GM23248 (cell line): ENCODE data around the gene SCAMP2.

Experiments
- EZH2 ChIP-seq: fragments of 200-600 bp; sonication (generic); IDR thresholded peaks from 2 replicates; pipeline ENCODE4 v1.6.1; 2018; ENCODE audit warnings: antibody characterized with exemption, mild to moderate bottlenecking; ENCODE audit not compliant: insufficient read depth, poor library complexity, severe bottlenecking
- EZH2phosphoT487 ChIP-seq: fragments of 200-600 bp; sonication (generic); IDR thresholded peaks from 2 replicates; pipeline ENCODE4 v1.6.1; 2018; ENCODE audit warnings: antibody characterized with exemption, moderate library complexity, mild to moderate bottlenecking, low read depth; ENCODE audit not compliant: insufficient read depth

GRCh38 chr15:74838137-74838516 lies 35.0 kb downstream of the SCAMP2 start:
- no peak for TF ChIP-seq EZH2
- TF ChIP-seq EZH2phosphoT487: no peak
